ENCODE measurements around the gene GNB5.
"Not testable (repeated sequence)": the region's sequence is repeated elsewhere in the genome, so short reads cannot be mapped to it uniquely, and the experiment has no call there.

GNB5 gene

DNA sequence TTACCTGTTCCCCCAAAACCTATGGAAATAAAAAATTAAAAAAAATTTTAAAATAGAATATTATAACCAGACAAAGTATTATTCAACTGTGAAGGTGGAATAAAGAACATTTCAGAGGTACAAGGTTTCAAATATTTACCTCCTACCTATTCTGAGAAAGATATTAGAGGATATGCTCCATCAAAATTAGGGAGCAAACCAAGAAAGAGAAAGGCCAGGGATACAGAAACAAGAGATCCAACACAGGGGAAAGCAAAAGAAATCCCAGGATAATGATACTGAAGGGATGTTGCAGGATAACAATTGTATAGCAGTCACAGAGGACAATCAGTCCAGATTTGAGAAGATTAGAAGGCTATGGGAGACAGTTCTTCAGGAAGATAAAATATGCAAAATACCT is 101.0 kb downstream of the GNB5 start:
- DNase-seq = no peak

DNA sequence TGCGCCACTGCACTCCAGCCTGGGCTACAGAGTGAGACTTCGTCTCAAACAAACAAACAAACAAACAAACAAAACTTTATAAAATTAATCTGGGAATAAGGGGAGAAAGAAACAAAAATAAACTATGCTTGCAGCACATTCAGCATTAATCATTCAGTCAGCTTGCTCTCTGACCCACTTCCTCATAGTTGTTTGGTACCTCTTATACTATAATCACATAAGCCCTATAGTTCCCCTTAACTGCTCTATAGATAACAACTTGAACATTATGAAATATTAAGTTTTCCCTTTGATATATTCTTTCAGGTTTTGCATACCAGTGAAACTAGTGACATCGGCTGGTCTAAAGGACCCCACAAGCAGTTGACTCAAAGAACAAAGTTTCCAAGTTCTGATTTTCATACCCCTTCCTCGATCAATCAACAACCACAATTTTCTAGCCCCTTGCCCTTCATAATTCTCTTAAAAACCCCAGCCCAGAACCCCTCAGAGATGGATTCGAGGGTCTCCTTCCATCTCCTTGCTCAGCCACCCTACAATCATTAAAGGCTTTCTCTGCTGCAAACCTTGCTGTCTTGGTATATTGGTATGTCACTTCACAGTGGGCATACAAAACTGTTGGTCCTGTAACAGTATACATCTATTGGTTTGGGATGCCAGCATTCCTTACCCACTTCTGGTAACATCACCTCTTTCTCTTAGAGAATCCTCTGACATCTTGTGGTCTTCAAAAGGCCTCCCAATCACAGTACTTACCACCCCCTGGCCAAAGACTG is 105.0 kb downstream of the GNB5 start:
- no peak for DNase-seq

DNA sequence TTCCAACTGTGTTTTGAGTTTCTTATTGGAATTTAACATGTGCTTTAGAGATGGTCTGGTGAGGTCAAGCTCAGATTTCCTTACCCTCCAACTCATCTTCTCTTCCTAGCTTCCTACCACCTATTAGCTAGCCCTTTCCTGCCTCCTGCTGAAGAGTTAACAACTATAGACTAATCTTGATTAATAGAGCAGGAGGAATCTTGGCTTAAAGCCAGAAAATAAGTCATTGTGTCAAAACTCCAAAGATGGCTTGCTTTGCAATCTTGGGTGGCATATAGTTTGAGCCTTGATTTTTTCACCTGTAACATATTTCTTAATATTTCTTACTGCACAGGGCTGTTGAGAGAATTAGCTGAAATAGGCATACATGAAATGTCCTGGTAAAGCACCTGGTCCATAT is 105.9 kb downstream of the GNB5 start:
- no peak for DNase-seq

DNA sequence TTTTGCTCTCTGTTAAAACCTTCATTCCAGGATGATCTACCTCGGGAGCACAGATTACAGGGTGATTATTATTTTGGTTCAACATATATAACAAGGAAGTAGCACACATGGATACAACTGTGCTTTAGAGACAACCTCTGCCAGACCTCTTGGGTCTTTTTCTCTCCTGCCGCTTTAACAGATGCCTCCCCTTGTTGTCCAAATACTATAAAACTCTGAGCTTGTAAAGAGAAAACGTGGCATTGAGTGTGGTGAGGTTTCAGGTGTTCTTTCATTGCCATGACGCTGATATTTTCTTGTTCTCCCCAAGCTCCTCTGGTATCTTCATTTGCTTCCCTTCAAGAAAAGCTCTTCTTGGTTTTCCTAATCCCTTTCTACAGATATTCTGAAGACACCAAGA is 107.6 kb downstream of the GNB5 start:
- no peak for DNase-seq

DNA sequence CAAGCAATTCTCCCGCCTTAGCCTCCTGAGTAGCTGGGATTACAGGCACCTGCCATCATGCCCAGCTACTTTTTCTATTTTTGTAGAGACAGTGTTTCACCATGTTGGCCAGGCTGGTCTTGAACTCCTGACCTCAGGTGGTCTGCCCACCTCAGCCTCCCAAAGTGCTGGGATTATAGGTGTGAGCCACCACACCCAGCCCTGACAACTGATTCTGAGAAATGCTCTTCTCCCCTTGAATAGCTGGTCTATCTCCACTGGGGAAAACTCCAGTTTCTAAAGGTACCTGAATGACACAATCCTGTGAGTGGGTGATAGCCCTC is 108.2 kb downstream of the GNB5 start:
- DNase-seq = not testable (repeated sequence)

DNA sequence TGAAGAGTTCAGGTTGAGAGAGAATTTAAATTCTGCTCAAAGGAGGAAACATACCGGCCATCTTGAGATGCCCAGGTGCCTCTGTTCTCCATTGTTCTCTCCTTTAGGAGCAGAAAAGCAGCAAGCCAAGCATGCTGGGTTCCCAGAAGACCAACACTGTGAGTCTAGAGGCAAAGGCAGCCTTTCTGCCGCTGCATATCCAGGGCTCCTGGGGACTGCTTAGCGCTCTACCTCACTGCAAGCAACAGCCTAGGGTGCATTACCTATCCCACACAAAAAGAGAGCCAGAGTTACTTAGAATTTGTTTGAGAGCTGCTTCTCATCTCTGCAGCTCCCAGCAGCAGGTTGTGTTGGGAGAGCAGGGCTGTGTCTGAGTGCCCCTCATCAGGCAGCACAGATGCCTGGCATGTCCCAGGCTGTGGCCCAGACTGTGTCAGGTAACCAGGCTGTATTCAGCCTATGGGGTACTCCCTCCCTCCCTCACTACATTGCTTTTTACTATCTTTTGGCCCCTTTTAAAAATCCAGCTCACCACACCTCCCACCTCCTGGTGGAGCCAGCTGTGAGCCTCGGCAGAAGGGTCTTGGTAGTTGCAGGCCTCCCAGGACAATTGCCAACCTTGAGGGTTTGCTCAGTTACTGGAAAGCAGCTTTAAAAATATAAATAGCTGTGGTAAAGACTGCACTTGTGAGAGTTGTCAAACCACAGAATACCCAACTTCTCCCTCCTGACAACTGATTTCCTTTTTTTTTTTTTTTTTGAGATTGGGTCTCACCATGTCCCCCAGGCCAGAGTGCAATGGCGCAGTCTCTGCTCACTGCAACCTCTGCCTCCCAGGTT is 108.8 kb downstream of the GNB5 start:
- no peak for DNase-seq

DNA sequence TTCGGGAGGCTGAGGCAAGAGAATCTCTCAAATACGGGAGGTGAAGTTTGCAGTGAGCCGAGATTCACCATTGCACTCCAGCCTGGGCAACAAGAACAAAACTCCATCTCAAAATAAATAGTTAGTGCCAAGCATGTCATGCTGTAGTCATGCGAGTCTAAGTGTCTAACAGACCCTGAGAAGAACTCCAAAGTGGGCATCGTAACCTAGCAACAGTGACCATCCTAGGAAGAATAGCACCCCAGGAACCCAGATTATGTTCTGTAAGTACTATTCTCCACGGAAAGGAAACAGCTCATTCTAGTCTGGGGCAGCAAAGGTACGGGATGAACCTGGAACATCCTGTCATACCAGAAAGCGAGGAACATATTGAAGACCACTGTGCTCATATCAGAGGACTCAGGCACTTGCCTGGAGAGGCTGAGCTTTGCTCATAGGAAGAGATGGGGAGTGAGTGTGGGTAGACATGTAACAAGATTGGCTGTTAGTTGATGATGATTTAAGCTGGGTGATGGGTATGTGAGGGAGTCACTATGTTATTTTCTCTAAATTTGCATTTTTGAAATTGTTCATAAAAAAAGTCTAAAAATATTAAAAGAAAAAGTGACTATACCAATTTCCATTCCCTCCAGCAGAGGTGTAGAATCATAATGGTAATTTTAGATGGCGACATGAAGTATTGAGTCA is 110.3 kb downstream of the GNB5 start:
- no peak for DNase-seq

DNA sequence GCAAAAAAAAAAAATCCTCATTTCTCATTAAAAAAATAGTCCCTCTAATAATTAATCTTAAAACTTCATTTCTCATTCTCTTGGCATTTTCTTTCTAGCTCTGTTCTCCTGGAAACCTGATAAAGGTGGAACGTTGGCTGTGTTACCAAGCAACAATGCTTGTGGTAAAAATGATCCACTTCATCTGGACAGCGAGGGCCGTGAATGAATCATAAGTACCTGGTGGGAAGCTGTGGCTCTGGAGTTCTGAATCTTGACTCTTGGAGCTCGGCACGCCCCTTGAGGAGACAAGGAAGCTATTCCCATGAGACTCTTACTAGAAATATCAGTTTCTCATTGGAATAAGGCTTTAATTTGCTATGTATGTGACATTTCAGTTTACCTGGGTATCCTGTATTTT is 111.2 kb downstream of the GNB5 start:
- DNase-seq = no peak

DNA sequence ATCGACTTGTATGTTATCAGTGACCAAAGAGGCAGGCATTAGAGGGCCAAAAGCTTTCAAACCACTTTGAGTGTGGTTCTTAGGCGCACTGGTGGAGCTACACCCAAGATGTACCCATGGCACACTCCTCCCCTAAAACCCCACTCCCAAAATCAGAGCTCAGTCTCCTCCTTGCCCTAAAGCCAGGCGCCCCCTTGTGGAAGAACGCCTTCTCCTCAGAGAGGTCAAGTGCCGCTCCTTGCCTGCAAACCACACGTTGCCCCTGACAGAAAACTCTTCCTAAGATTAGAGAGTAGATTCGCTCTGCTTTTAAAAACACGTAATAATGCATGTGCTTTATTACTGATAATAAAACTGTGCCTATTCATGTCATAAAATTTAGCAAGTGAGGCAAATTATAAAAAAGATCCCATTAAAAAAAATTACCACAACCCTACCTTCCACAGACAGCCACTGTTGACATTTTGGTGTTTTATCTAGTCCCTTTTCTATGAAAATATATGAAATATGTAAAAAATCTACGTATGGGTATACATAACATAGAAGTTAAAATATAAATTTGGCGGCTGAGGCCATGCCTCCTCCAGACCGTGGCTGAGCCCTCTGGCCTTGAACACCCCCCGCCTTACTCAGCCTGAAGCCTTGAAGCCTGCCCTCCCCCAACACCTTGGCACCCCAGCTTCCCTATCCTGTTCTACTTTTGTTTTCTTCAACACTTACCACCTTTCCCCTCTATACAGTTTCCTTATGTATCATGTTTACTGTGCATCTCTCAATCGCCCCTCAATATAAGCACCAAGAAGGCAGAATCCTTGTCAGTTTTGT is 112.1 kb downstream of the GNB5 start:
- DNase-seq = peak; percentile 17 to 64

DNA sequence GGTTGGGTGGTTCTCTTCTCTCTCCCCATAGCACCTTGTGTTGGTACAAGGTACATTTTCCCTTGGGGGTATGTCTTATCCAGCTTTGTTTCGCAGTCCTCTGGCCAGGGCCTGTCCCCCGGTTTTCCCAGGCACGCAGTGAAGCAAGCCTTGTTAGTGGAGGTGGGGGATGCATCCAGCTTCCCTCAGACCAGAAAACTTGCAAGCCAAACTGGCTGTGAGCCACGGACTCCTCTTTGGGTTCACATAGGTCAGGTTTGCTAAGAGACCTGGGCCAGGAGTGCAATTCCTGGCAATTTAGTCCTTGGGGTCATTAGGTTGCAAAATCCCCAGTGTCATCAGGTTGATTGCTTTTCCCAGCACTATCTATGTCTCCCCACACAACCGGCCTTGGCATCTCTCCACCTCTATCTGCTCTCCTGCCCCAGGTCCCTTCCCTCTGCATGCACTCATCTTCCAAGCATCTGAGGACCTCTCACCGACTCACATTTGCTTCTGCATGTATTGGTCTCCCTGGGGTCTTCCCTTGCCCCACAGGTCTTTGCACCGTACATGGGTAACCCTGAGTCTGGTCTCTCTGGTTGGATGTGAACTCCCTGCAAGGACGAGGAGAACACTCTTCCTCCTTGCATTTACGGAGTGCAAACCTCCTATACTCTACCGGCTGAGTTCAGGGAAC is 112.9 kb downstream of the GNB5 start:
- DNase-seq = no peak

DNA sequence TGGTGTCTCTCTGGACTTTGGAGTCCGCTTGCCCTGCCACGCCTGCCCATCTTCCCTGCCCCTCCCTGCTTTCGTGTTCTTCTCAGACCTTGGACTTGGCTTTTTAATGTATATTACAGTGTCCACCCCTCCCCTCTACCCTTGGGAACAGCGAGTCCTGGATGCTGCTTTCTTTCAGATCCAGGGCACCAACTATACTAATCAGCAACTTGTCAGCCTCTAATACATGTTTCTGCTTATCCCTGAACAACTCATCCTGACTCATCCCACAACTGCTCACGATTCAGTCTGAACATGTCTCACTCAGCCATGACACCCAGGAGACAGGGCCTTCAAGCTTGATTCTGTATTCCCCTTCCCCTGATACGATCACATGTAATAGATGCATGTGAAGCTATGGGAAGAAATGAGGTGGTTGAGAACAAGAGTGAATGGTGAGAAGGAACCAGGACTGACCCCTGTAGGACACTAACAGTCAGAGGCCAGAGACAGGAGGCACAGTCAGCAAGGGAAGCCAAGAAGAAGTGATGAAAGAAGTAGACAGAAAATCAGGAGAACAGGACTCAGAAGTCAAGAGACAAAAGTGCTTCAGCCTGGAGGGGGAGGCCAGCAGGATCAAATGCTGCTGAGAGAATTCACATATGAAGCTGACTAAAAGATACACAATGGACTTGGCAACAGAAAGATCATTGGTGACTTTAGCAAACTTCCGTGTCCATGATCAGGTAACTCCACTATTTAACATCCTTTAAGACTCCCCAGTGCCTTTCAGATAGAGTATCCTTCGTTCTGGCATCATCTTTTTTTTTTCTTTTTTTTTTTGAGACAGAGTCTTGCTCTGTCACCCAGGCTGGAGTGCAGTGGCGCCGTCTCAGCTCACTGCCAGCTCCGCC is 114.1 kb downstream of the GNB5 start:
- no peak for DNase-seq

DNA sequence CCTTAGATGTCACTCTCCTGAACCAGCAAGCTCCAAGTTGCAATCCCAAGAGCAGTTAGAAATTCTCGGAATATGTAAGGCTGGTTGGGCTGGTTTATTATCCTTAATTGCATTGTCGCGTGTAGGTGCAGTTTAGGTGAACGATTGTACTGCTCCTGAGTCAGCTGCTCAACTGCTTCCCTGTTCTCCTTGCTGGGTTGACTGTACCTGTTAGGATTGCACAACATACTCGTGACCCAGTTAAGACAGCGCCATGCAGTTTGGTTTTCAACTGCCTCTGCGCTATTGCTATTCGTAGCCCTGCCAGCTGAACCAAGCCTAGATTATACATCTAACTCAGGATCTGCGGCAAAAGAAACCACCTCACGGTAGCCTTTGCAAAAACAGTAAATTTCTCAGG is 119.6 kb downstream of the GNB5 start:
- DNase-seq = no peak

DNA sequence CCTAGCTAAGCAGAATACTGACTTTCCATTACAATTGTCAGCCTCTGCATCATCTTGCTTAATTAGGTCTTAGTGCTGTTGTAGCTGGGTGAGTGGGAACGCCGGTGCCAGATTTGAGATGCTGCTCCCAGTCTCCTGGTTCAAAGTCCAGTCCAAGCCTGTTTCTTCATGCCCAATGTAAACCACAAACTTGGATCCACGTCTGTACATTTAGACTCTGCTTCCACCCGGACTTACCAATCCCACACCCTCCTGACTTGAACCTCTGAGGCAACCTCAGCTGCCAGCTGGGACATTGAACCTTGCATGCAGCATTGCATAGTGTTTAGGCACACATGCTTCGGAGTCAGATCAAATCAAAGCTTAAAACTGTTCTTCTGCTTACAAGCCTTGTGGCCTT is 121.6 kb downstream of the GNB5 start:
- no peak for DNase-seq

DNA sequence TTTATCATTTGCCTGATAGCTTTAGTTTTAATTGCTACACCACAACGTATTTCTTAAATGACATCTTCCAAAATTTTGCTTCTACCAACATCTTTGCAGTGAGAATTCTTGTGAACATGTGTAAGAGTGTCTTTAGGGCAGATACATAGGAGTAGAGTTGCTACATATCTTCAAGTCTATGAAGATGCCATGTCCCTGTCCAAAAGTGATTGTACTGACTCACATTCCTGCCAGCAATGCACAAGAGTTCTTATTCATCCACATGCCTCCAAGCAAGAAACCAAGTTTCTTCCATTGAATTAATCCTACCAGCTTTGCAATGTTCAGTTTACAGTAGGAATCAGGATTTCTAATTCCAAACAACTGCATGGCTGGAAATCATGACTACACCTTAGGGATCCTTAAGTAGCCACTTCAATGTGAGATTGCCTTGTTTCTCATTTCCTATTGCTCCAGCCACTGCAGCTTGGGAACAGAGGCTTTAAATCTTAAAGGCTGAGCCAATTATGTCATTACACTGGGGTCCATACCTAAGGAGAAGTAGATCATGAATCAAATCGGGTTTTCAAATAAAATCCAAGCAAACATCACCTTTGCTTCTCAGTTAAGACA is 123.1 kb downstream of the GNB5 start:
- DNase-seq = no peak

DNA sequence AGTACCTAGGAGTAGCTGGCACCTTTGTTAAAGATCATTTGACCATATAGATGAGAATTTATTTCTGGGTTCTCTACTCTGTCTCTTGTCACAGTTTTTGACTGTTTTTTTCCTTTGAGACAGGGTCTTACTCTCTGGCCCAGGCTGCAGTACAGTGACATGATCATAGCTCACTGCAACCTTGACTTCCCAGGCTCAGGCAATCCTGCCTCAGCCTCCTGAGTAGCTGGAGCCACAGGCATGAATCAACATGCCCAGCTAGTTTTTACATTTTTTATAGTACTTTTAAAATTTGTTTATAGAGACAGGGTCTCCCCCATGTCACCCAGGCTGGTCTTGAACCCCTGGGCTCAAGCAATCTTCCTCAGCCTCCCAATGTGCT is 123.7 kb downstream of the GNB5 start:
- no peak for DNase-seq

DNA sequence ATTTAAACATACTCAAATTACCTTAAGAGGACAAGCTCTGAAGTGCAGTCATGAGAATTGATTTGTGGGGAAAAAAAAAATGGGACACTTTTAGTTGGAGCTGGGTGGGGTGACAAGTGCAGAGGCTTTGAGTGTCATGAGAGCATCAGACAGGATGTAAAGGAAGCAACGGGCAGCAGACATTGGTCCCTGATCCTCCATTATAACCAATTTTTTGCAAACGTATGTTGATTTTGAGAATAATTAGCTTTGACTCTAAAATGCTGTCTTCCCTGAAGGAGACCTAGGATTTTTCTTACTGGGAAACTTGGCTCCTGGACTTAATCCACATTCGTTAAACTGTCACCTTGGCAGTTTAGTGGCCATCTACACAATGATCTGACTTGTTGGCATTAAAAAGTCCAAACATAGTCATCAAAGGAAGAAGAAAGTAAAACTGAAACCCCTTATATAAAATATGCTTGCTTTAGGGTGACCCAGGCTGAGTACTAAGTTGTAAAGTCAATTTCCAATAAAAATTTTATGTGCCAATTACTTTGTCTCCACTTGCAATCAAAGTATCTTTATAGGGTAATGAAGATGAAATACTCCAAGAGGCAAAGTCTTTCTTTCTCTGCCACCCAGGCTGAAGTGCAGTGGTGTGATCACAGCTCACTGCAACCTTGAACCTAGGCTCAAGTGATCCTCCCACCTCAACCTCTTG is 124.2 kb downstream of the GNB5 start:
- no peak for DNase-seq

All from hippocampal formation (tissue), 2 donors.